Measurements from ENCODE around the gene LRP3. TPM values are rescaled to one million over a fixed set of nuclear protein-coding genes. Genes with fewer than 3 reads are reported as not detected.

Gene LRP3
- total RNA-seq, 2 experiments from 2014 or later: 0.11 TPM; not detected in 1

- H3K27me3 ChIP-seq (ENCODE audit: control insufficient read depth in 1 of 2, insufficient read depth in 2 of 2, low read length in 2 of 2): no peaks in the 10 kb centered on the region
- no peak overlapping the region for H3K27ac ChIP-seq (ENCODE audit: low read depth in 1 of 2, low read length in 2 of 2)
- Mint-ChIP-seq H3K36me3 (ENCODE audit: low read depth) (no peaks in the 10 kb centered on the region), H3K4me3 (no peak overlapping the region), H3K27me3 (no peaks in the 10 kb centered on the region), H3K9me3 (no peaks in the 10 kb centered on the region), H3K4me1 (ENCODE audit: low read depth) (peaks cover 41% of the 10 kb centered on the region), H3K27ac (no peak overlapping the region)
- no peaks in the 10 kb centered on the region for H3K36me3 ChIP-seq (ENCODE audit: insufficient read depth, low read length)
- DNase-seq (no peak), ATAC-seq (ENCODE audit: poor library complexity) (no peak)
- H3K9me3 ChIP-seq (ENCODE audit: control insufficient read depth in 1 of 2, insufficient read depth in 1 of 2, low read length in 2 of 2): no peaks in the 10 kb centered on the region
- intact Hi-C loops (cut with DNase I, micrococcal nuclease): no loop called here
- CTCF ChIA-PET: interaction anchor here (1.4 to 3.2 kb wide), 2 partner anchors 18 to 24 kb away, joined by 6 to 21 read pairs; no protein-coding TSS in a partner anchor
- no peak overlapping the region for H3K4me3 ChIP-seq (ENCODE audit: low read length)
- POLR2A ChIA-PET: interaction anchor here (6.2 kb wide), 1 partner anchor 18 kb away, joined by 116 read pairs; no protein-coding TSS in a partner anchor
- TF ChIP-seq CTCF (IDR thresholded peaks at IDR 0.05): no peak
- peaks cover 43% of the 10 kb centered on the region for H3K4me1 ChIP-seq (ENCODE audit: insufficient read depth, low read length)
Measured at GRCh38 chr19:33159149-33159548, 35.0 kb upstream of the LRP3 start.

- DNase-seq (no peak), ATAC-seq (ENCODE audit: poor library complexity) (no peak)
- no peaks in the 10 kb centered on the region for H3K9me3 Mint-ChIP-seq
- H3K4me1 ChIP-seq (ENCODE audit: insufficient read depth, low read length): peaks cover 45% of the 10 kb centered on the region
- ChIA-PET POLR2A (interaction anchor here (0.6 to 6.2 kb wide), 5 partner anchors 14 to 754 kb away, joined by 3 to 116 read pairs (median 3); partner anchors contain the start of gene DPY19L3), CTCF (interaction anchor here (1.4 to 3.2 kb wide), 2 partner anchors 17 to 23 kb away, joined by 6 to 21 read pairs; no protein-coding TSS in a partner anchor)
- peak overlapping the region in 1 of 2 donors; percentile 55 for H3K27ac ChIP-seq (ENCODE audit: low read depth in 1 of 2, low read length in 2 of 2)
- H3K36me3 ChIP-seq (ENCODE audit: insufficient read depth, low read length): no peaks in the 10 kb centered on the region
- no peak for TF ChIP-seq CTCF (IDR thresholded peaks at IDR 0.05)
- H3K4me3 ChIP-seq (ENCODE audit: low read length): no peak overlapping the region
- H3K27me3 Mint-ChIP-seq: no peaks in the 10 kb centered on the region
- no peaks in the 10 kb centered on the region for H3K9me3 ChIP-seq (ENCODE audit: control insufficient read depth in 1 of 2, insufficient read depth in 1 of 2, low read length in 2 of 2)
- no peak overlapping the region for H3K4me3 Mint-ChIP-seq
- H3K36me3 Mint-ChIP-seq (ENCODE audit: low read depth): no peaks in the 10 kb centered on the region
- intact Hi-C loops (cut with DNase I, micrococcal nuclease): loop anchor here in 1 of 2 experiments (1.0 kb wide), 1 partner anchor 16 kb away; no protein-coding TSS in a partner anchor
- no peaks in the 10 kb centered on the region for H3K27me3 ChIP-seq (ENCODE audit: control insufficient read depth in 1 of 2, insufficient read depth in 2 of 2, low read length in 2 of 2)
- H3K27ac Mint-ChIP-seq: peak overlapping the region; percentile 79
- peaks cover 41% of the 10 kb centered on the region for H3K4me1 Mint-ChIP-seq (ENCODE audit: low read depth)
Measured at GRCh38 chr19:33159893-33160292, 34.2 kb upstream of the LRP3 start.

GRCh38 chr19:33161201-33161600 is 32.9 kb upstream of the LRP3 start:
- H3K4me1 ChIP-seq (ENCODE audit: insufficient read depth, low read length): peaks cover 45% of the 10 kb centered on the region
- Mint-ChIP-seq H3K36me3 (ENCODE audit: low read depth) (no peaks in the 10 kb centered on the region), H3K4me1 (ENCODE audit: low read depth) (peaks cover 41% of the 10 kb centered on the region), H3K27ac (peak overlapping the region; percentile 79), H3K9me3 (no peaks in the 10 kb centered on the region), H3K27me3 (no peaks in the 10 kb centered on the region), H3K4me3 (no peak overlapping the region)
- H3K27me3 ChIP-seq (ENCODE audit: control insufficient read depth in 1 of 2, insufficient read depth in 2 of 2, low read length in 2 of 2): no peaks in the 10 kb centered on the region
- POLR2A ChIA-PET: interaction anchor here (0.8 to 6.2 kb wide), 3 partner anchors 13 to 468 kb away, joined by 3 to 116 read pairs (median 4); no protein-coding TSS in a partner anchor
- TF ChIP-seq CTCF (IDR thresholded peaks at IDR 0.05): no peak
- H3K27ac ChIP-seq (ENCODE audit: low read depth in 1 of 2, low read length in 2 of 2): peak overlapping the region; percentile 6 to 26
- H3K36me3 ChIP-seq (ENCODE audit: insufficient read depth, low read length): no peaks in the 10 kb centered on the region
- intact Hi-C loops (cut with DNase I, micrococcal nuclease): no loop called here
- DNase-seq (no peak), ATAC-seq (ENCODE audit: poor library complexity) (no peak)
- no peaks in the 10 kb centered on the region for H3K9me3 ChIP-seq (ENCODE audit: control insufficient read depth in 1 of 2, insufficient read depth in 1 of 2, low read length in 2 of 2)
- CTCF ChIA-PET: interaction anchor here (3.2 kb wide), 1 partner anchor 16 kb away, joined by 21 read pairs; no protein-coding TSS in a partner anchor
- no peak overlapping the region for H3K4me3 ChIP-seq (ENCODE audit: low read length)

Measured in CD4-positive, alpha-beta T cell (primary cell).